Measurements from ENCODE around the gene CCL4. TPM values are rescaled to one million over a fixed set of nuclear protein-coding genes. Genes with fewer than 3 reads are reported as not detected.

CCL4 gene
- total and polyA plus RNA-seq, 2 donors (not counting 1 experiment from before 2014, with no cell fraction given) = 3.5 to 7.6 TPM

GRCh38 chr17:36105781-36106492 is 2.3 kb downstream of the CCL4 start:
- POLR2A ChIA-PET = no interaction called here

GRCh38 chr17:36106493-36106835 is 2.8 kb downstream of the CCL4 start:
- DNase-seq (no peak), ATAC-seq (ENCODE audit: low read depth) (no peak)
- Mint-ChIP-seq H3K27ac (peak overlapping the region; percentile 20), H3K9me3 (ENCODE audit: insufficient read depth) (peaks cover 2% of the 10 kb centered on the region), H3K4me1 (peaks cover 55% of the 10 kb centered on the region), H3K27me3 (peaks cover 21% of the 10 kb centered on the region), H3K4me3 (no peak overlapping the region)
- WGBS (ENCODE audit: insufficient coverage) = 80% methylated on average over 6 of the region's 6 CpGs
- H2AFZ ChIP-seq (ENCODE audit: insufficient read depth, low read depth, low read length, poor library complexity, severe bottlenecking) = no peak overlapping the region
- CTCF ChIA-PET = interaction anchor here (3.3 kb wide), 1 partner anchor 131 kb away, joined by 11 read pairs; no protein-coding TSS in a partner anchor
- H3K4me2 ChIP-seq (replicated peaks; ENCODE audit: low read depth, low read length, poor library complexity, severe bottlenecking) = no peak overlapping the region
- H3K27ac ChIP-seq (ENCODE audit: low read length in 2 of 2) = no peak overlapping the region
- peaks cover 43 to 55% of the 10 kb centered on the region in 2 donors for H3K4me1 ChIP-seq (ENCODE audit: control insufficient read depth in 2 of 2, insufficient read depth in 2 of 2, low read length in 2 of 2)
- no peak overlapping the region for H3K9ac ChIP-seq (ENCODE audit: low read length)
- H3K9me3 ChIP-seq (ENCODE audit: control extremely low read depth in 1 of 3, control insufficient read depth in 2 of 3, insufficient read depth in 1 of 3, low read length in 2 of 3) = no peaks in the 10 kb centered on the region
- TF ChIP-seq, protein P1, sequence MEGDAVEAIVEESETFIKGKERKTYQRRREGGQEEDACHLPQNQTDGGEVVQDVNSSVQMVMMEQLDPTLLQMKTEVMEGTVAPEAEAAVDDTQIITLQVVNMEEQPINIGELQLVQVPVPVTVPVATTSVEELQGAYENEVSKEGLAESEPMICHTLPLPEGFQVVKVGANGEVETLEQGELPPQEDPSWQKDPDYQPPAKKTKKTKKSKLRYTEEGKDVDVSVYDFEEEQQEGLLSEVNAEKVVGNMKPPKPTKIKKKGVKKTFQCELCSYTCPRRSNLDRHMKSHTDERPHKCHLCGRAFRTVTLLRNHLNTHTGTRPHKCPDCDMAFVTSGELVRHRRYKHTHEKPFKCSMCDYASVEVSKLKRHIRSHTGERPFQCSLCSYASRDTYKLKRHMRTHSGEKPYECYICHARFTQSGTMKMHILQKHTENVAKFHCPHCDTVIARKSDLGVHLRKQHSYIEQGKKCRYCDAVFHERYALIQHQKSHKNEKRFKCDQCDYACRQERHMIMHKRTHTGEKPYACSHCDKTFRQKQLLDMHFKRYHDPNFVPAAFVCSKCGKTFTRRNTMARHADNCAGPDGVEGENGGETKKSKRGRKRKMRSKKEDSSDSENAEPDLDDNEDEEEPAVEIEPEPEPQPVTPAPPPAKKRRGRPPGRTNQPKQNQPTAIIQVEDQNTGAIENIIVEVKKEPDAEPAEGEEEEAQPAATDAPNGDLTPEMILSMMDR (IDR thresholded peaks at IDR 0.05) = no peak
- TF ChIP-seq EZH2 (IDR thresholded peaks at IDR 0.05; ENCODE audit: borderline replicate concordance, insufficient read depth, low read depth, low read length, poor library complexity, severe bottlenecking) = no peak
- no peaks in the 10 kb centered on the region for H3K79me2 ChIP-seq (ENCODE audit: control insufficient read depth, insufficient read depth, low read length)
- H3K4me3 ChIP-seq (ENCODE audit: control extremely low read depth in 1 of 5, extremely low read depth in 1 of 5, insufficient read depth in 1 of 5, low read depth in 2 of 5, low read length in 4 of 5) = no peak overlapping the region
- H3K36me3 ChIP-seq (replicated peaks in 1 of 2; ENCODE audit: control extremely low read depth in 1 of 2, control insufficient read depth in 1 of 2, extremely low read depth in 1 of 2, insufficient read depth in 2 of 2, low read length in 1 of 2) = no peaks in the 10 kb centered on the region
- H4K20me1 ChIP-seq (ENCODE audit: control insufficient read depth, insufficient read depth, low read length, poor library complexity, severe bottlenecking) = no peaks in the 10 kb centered on the region
- POLR2A ChIA-PET = no interaction called here
- peaks cover 0 to 9% (median 0%) of the 10 kb centered on the region in 4 experiments for H3K27me3 ChIP-seq (replicated peaks in 1 of 4; ENCODE audit: control extremely low read depth in 1 of 4, control insufficient read depth in 3 of 4, insufficient read depth in 4 of 4, low read length in 3 of 4)
- intact Hi-C loops (cut with micrococcal nuclease) = no loop called here

More at GRCh38 chr17:36105781-36106492, 2.3 kb downstream of the CCL4 start:
- H3K27me3 Mint-ChIP-seq = peaks cover 21% of the 10 kb centered on the region
- H3K9ac ChIP-seq (ENCODE audit: low read length) = no peak overlapping the region
- no peak overlapping the region for H3K4me3 ChIP-seq (ENCODE audit: control extremely low read depth in 1 of 5, extremely low read depth in 1 of 5, insufficient read depth in 1 of 5, low read depth in 2 of 5, low read length in 4 of 5)
- no peaks in the 10 kb centered on the region for H3K9me3 ChIP-seq (ENCODE audit: control extremely low read depth in 1 of 3, control insufficient read depth in 2 of 3, insufficient read depth in 1 of 3, low read length in 2 of 3)
- no peaks in the 10 kb centered on the region for H3K36me3 ChIP-seq (replicated peaks in 1 of 2; ENCODE audit: control extremely low read depth in 1 of 2, control insufficient read depth in 1 of 2, extremely low read depth in 1 of 2, insufficient read depth in 2 of 2, low read length in 1 of 2)
- H3K27ac Mint-ChIP-seq = peak overlapping the region; percentile 20
- no peaks in the 10 kb centered on the region for H4K20me1 ChIP-seq (ENCODE audit: control insufficient read depth, insufficient read depth, low read length, poor library complexity, severe bottlenecking)
- no peaks in the 10 kb centered on the region for H3K79me2 ChIP-seq (ENCODE audit: control insufficient read depth, insufficient read depth, low read length)
- no peak for TF ChIP-seq EZH2 (IDR thresholded peaks at IDR 0.05; ENCODE audit: borderline replicate concordance, insufficient read depth, low read depth, low read length, poor library complexity, severe bottlenecking)
- TF ChIP-seq, protein P1 (IDR thresholded peaks at IDR 0.05) = no peak
- 100% methylated on average over 2 of the region's 5 CpGs for WGBS (ENCODE audit: insufficient coverage)
- no peak overlapping the region for H3K27ac ChIP-seq (ENCODE audit: low read length in 2 of 2)
- peaks cover 0 to 9% (median 0%) of the 10 kb centered on the region in 4 experiments for H3K27me3 ChIP-seq (replicated peaks in 1 of 4; ENCODE audit: control extremely low read depth in 1 of 4, control insufficient read depth in 3 of 4, insufficient read depth in 4 of 4, low read length in 3 of 4)
- H3K4me2 ChIP-seq (replicated peaks; ENCODE audit: low read depth, low read length, poor library complexity, severe bottlenecking) = no peak overlapping the region
- H2AFZ ChIP-seq (ENCODE audit: insufficient read depth, low read depth, low read length, poor library complexity, severe bottlenecking) = no peak overlapping the region
- CTCF ChIA-PET = interaction anchor here (3.3 kb wide), 1 partner anchor 130 kb away, joined by 11 read pairs; no protein-coding TSS in a partner anchor
- H3K4me1 Mint-ChIP-seq = peaks cover 51% of the 10 kb centered on the region
- DNase-seq (no peak), ATAC-seq (ENCODE audit: low read depth) (no peak)
- no peak overlapping the region for H3K4me3 Mint-ChIP-seq
- intact Hi-C loops (cut with micrococcal nuclease) = no loop called here
- peaks cover 37 to 50% of the 10 kb centered on the region in 2 donors for H3K4me1 ChIP-seq (ENCODE audit: control insufficient read depth in 2 of 2, insufficient read depth in 2 of 2, low read length in 2 of 2)
- H3K9me3 Mint-ChIP-seq (ENCODE audit: insufficient read depth) = peaks cover under 1% of the 10 kb centered on the region
